ENCODE measurements around the gene RAB3C.

GRCh38 chr5:58599217-58599616 lies 16.3 kb downstream of the RAB3C start:
- TF ChIP-seq CTCF (conservative IDR thresholded peaks at IDR 0.05; ENCODE audit: low read length) (no peak), EZH2phosphoT487 (IDR thresholded peaks at IDR 0.05; ENCODE audit: borderline replicate concordance) (no peak)
